ENCODE measurements around the gene ATG13. TPM values are rescaled to one million over a fixed set of nuclear protein-coding genes. Genes with fewer than 3 reads are reported as not detected.

The ATG13 gene
- total and polyA plus RNA-seq, 2 of the 8 experiments (the other 6 are each of a cell fraction or from before 2014, with no cell fraction given), result 65.0 to 77.4 TPM

GRCh38 chr11:46706886-46707285 is 89.5 kb downstream of the ATG13 start:
- no peaks in the 10 kb centered on the region; a peak in 1 of 7 replicates for H3K4me1 ChIP-seq (replicated peaks in 1 of 4; ENCODE audit: control insufficient read depth in 3 of 4, insufficient read depth in 4 of 4, low read length in 3 of 4)
- WGBS, 2 experiments (ENCODE audit: extremely low coverage in 1 of 2, insufficient coverage in 1 of 2, insufficient read length in 1 of 2, insufficient replicate concordance in 2 of 2, low coverage in 1 of 2, low lambda C conversion rate in 2 of 2, missing lambda C conversion rate in 1 of 2), result 93% methylated on average over 7 of the region's 7 CpGs; no CpG with 5 or more reads in 1 of the 2 experiments
- H3K4me2 ChIP-seq (ENCODE audit: insufficient read depth in 1 of 2, low read depth in 2 of 2, low read length in 2 of 2), result no peak overlapping the region
- DNase-seq (ENCODE audit: low read depth in 1 of 2, low spot score in 2 of 2) (no peak), FAIRE-seq (no peak)
- H3K79me1 ChIP-seq (ENCODE audit: low read depth, low read length), result no peaks in the 10 kb centered on the region; the same call in 1 of the 2 replicates
- peaks cover 0 to 4% of the 10 kb centered on the region in 2 experiments; a peak in 2 of 4 replicates for H3K79me2 ChIP-seq (ENCODE audit: control insufficient read depth in 1 of 2, insufficient read depth in 2 of 2, low read length in 2 of 2)
- H3K4ac ChIP-seq (replicated peaks; ENCODE audit: insufficient read length, low read depth, low read length), result no peak overlapping the region
- H3K36me3 ChIP-seq (ENCODE audit: control insufficient read depth in 2 of 4, insufficient read depth in 4 of 4, low read length in 3 of 4), result peaks cover 18 to 41% (median 33%) of the 10 kb centered on the region in 4 experiments
- H4K91ac ChIP-seq (replicated peaks; ENCODE audit: insufficient read length, low read length), result no peak overlapping the region
- H3K23ac ChIP-seq (ENCODE audit: insufficient read length), result no peak overlapping the region
- H4K20me1 ChIP-seq (replicated peaks in 1 of 2; ENCODE audit: control insufficient read depth in 1 of 2, insufficient read depth in 2 of 2, low read length in 2 of 2), result peaks cover 2 to 5% of the 10 kb centered on the region in 2 experiments
- no peak overlapping the region for H3K27ac ChIP-seq (ENCODE audit: low read depth, low read length)
- no peaks in the 10 kb centered on the region for H3K27me3 ChIP-seq (replicated peaks in 1 of 4; ENCODE audit: control insufficient read depth in 3 of 4, extremely low read depth in 1 of 4, insufficient read depth in 3 of 4, low read length in 3 of 4)
- ChIA-PET CTCF (ENCODE audit: partially characterized antibody) (interaction anchor here (1.2 to 1.7 kb wide), 4 partner anchors 10 to 37 kb away, joined by 3 to 6 read pairs (median 4); no protein-coding TSS in a partner anchor), POLR2A (ENCODE audit: partially characterized antibody) (interaction anchor here (0.9 to 3.1 kb wide), 2 partner anchors 14 to 18 kb away, joined by 3 to 21 read pairs; partner anchors contain the start of gene F2)
- no peak overlapping the region for H3K14ac ChIP-seq (ENCODE audit: insufficient read length)
- H3K9ac ChIP-seq (replicated peaks in 1 of 4; ENCODE audit: extremely low read depth in 1 of 4, low read depth in 3 of 4, low read length in 3 of 4), result no peak overlapping the region
- H2BK5ac ChIP-seq (ENCODE audit: low read depth, low read length), result no peak overlapping the region
- no peak overlapping the region for H2AFZ ChIP-seq (ENCODE audit: low read length)
- H3K23me2 ChIP-seq (ENCODE audit: low read depth, low read length), result no peaks in the 10 kb centered on the region; the same call in 1 of the 2 replicates
- H2BK120ac ChIP-seq (replicated peaks; ENCODE audit: low read depth, low read length), result no peak overlapping the region
- no peak overlapping the region for H2BK20ac ChIP-seq (ENCODE audit: low read length)
- H3K4me3 ChIP-seq (ENCODE audit: extremely low read depth in 1 of 4, insufficient read depth in 2 of 4, low read depth in 3 of 4, low read length in 4 of 4), result no peak overlapping the region
- H2BK12ac ChIP-seq (ENCODE audit: low read depth, low read length), result no peak overlapping the region
- no peak overlapping the region for H2AK5ac ChIP-seq (ENCODE audit: low read depth, low read length)
- no peaks in the 10 kb centered on the region for H3K9me3 ChIP-seq (ENCODE audit: insufficient read depth in 2 of 2, low read depth in 1 of 2, low read length in 1 of 2)
- H4K8ac ChIP-seq (ENCODE audit: extremely low read depth, insufficient read depth, low read length), result no peak overlapping the region
- TF ChIP-seq SP2 (IDR thresholded peaks at IDR 0.05; ENCODE audit: low read length) (no peak), ASH2L (IDR thresholded peaks at IDR 0.05; ENCODE audit: low read length) (no peak), KDM4A (IDR thresholded peaks at IDR 0.05; ENCODE audit: low read depth, low read length, severe bottlenecking) (no peak), SIN3A (conservative IDR thresholded peaks at IDR 0.05 in 1 of 2, IDR thresholded peaks at IDR 0.05 in 1 of 2; ENCODE audit: low read depth in 1 of 2, low read length in 2 of 2) (no peak), MAFK (IDR thresholded peaks at IDR 0.05; ENCODE audit: low read depth, low read length) (no peak), SAP30 (IDR thresholded peaks at IDR 0.05; ENCODE audit: insufficient read depth, insufficient replicate concordance, low read length) (no peak), CHD1 (IDR thresholded peaks at IDR 0.05; ENCODE audit: low read depth, low read length) (no peak), POLR2AphosphoS5 (IDR thresholded peaks at IDR 0.05; ENCODE audit: low read depth, low read length) (no peak), SP1 (IDR thresholded peaks at IDR 0.05; ENCODE audit: low read depth, low read length) (no peak), GTF2F1 (IDR thresholded peaks at IDR 0.05; ENCODE audit: borderline replicate concordance, low read depth, low read length) (no peak)
- no peak overlapping the region for H3K56ac ChIP-seq (replicated peaks; ENCODE audit: insufficient read length, low read depth, low read length)
- H3K18ac ChIP-seq (ENCODE audit: extremely low read depth, low read length), result no peak overlapping the region
- no peak overlapping the region for H2BK15ac ChIP-seq (ENCODE audit: low read length)
- H4K5ac ChIP-seq (ENCODE audit: insufficient read length, low read depth, low read length), result no peak overlapping the region

Data from H1 (cell line).